HepG2 (cell line): ENCODE measurements around the gene CBFA2T2. TPM values are rescaled to one million over a fixed set of nuclear protein-coding genes. Genes with fewer than 3 reads are reported as not detected.

ENCODE experiments used
- AKAP8 ChIP-seq: sonication (generic); formaldehyde crosslinking; IDR thresholded peaks from 2 replicates; pipeline ENCODE4 v1.5.1; 2020; ENCODE audit warnings: mild to moderate bottlenecking, missing genetic modification reagents
- ARNT2 ChIP-seq: sonication (generic); formaldehyde crosslinking; IDR thresholded peaks from 2 replicates; pipeline ENCODE4 v1.8.0; 2022; ENCODE audit warnings: mild to moderate bottlenecking, low read depth, missing genetic modification reagents, moderate library complexity
- HMGXB3 ChIP-seq: sonication (generic); formaldehyde crosslinking; IDR thresholded peaks from 2 replicates; pipeline ENCODE4 v1.4.0; 2020; ENCODE audit warnings: missing genetic modification reagents, borderline replicate concordance
- HOXD1 ChIP-seq: sonication (generic); formaldehyde crosslinking; IDR thresholded peaks from 2 replicates; pipeline ENCODE4 v1.5.0; 2020; ENCODE audit warnings: missing genetic modification reagents
- MTA1 ChIP-seq: sonication (generic); formaldehyde crosslinking; IDR thresholded peaks from 2 replicates; pipeline ENCODE4 v1.4.0; 2020; ENCODE audit warnings: missing genetic modification reagents, mild to moderate bottlenecking, borderline replicate concordance
- RXRA ChIP-seq: sonication (generic); formaldehyde crosslinking; IDR thresholded peaks from 2 replicates; pipeline ENCODE4 v1.5.1; 2020; ENCODE audit warnings: missing genetic modification reagents
- ZBTB43 ChIP-seq: sonication (generic); formaldehyde crosslinking; conservative IDR thresholded peaks from 2 replicates; pipeline ENCODE4 v1.4.0; 2020; ENCODE audit warnings: missing genetic modification reagents
- ZFP1 ChIP-seq: IDR thresholded peaks from 2 replicates; pipeline ENCODE4 v1.6.1; 2016
- ZFYVE20 ChIP-seq: sonication (generic); formaldehyde crosslinking; IDR thresholded peaks from 2 replicates; pipeline ENCODE4 v1.8.0; 2023; ENCODE audit warnings: low read depth, mild to moderate bottlenecking, moderate library complexity, missing genetic modification reagents, borderline replicate concordance
- ZNF629 ChIP-seq: sonication (generic); formaldehyde crosslinking; conservative IDR thresholded peaks from 2 replicates; pipeline ENCODE4 v1.5.0; 2020; ENCODE audit warnings: missing genetic modification reagents
- polyA plus RNA-seq, 8 experiments: library from polyadenylated mRNA; depleted of rRNA in 3 of 8; stranded (reverse) in 7 of 8; unstranded in 1 of 8; fragments of >200 nt; fragmentation: Illumina TruSeq in 4 of 8; extraction: Trizol in 4 of 8; gene quantifications; 2 replicates each; pipeline versions ENCODE4 v1.2.1 to v1.2.3, GENCODE V29; 2011 to 2016; ENCODE audit warnings: low read depth in 4 of 8, missing spikeins in 1 of 8, mixed read lengths in 1 of 8; ENCODE audit not compliant: insufficient read depth in 1 of 8
- total RNA-seq, 5 experiments: library from RNA; depleted of rRNA; stranded (reverse); fragments of >200 nt; fragmentation: Illumina TruSeq; extraction: Trizol; gene quantifications; 2 replicates each; pipeline ENCODE4 v1.2.3, GENCODE V29; 2016; ENCODE audit warnings: low read depth in 1 of 5
- TF ChIP-seq, protein P1 (sequence below): sonication (generic); formaldehyde crosslinking; IDR thresholded peaks from 2 replicates; pipeline ENCODE4 v1.4.0; 2020; ENCODE audit warnings: mild to moderate bottlenecking, missing genetic modification reagents
- TF ChIP-seq, protein P2 (sequence below): sonication (generic); formaldehyde crosslinking; IDR thresholded peaks from 2 replicates; pipeline ENCODE4 v1.5.0; 2020; ENCODE audit warnings: missing genetic modification reagents
- TF ChIP-seq, protein P3 (sequence below): sonication (generic); formaldehyde crosslinking; IDR thresholded peaks from 2 replicates; pipeline ENCODE4 v1.4.0; 2020; ENCODE audit warnings: missing genetic modification reagents, borderline replicate concordance

The CBFA2T2 gene
- total and polyA plus RNA-seq, 2 of the 13 experiments (the other 11 are each of a cell fraction or from before 2014, with no cell fraction given): 6.3 to 21.2 TPM

DNA sequence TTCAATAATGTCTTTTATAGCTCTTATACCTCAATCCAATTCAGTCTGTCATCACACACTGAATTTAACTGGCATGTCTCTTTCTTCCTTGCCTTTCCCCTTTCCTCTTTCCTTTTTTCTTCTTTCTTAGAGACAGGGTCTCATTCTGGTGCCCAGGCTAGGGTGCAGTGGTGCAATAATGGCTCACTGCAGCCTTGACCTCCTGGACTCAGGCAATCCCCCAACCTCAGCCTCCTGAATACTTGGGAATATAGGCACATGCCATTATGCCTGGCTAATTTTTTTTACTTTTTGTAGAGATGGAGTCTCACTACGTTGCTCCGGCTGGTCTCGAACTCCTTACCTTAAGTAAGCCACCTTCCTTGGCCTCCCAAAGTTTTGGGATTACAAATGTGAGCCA is 65.9 kb downstream of the CBFA2T2 start (continued):
- TF ChIP-seq, protein P1, sequence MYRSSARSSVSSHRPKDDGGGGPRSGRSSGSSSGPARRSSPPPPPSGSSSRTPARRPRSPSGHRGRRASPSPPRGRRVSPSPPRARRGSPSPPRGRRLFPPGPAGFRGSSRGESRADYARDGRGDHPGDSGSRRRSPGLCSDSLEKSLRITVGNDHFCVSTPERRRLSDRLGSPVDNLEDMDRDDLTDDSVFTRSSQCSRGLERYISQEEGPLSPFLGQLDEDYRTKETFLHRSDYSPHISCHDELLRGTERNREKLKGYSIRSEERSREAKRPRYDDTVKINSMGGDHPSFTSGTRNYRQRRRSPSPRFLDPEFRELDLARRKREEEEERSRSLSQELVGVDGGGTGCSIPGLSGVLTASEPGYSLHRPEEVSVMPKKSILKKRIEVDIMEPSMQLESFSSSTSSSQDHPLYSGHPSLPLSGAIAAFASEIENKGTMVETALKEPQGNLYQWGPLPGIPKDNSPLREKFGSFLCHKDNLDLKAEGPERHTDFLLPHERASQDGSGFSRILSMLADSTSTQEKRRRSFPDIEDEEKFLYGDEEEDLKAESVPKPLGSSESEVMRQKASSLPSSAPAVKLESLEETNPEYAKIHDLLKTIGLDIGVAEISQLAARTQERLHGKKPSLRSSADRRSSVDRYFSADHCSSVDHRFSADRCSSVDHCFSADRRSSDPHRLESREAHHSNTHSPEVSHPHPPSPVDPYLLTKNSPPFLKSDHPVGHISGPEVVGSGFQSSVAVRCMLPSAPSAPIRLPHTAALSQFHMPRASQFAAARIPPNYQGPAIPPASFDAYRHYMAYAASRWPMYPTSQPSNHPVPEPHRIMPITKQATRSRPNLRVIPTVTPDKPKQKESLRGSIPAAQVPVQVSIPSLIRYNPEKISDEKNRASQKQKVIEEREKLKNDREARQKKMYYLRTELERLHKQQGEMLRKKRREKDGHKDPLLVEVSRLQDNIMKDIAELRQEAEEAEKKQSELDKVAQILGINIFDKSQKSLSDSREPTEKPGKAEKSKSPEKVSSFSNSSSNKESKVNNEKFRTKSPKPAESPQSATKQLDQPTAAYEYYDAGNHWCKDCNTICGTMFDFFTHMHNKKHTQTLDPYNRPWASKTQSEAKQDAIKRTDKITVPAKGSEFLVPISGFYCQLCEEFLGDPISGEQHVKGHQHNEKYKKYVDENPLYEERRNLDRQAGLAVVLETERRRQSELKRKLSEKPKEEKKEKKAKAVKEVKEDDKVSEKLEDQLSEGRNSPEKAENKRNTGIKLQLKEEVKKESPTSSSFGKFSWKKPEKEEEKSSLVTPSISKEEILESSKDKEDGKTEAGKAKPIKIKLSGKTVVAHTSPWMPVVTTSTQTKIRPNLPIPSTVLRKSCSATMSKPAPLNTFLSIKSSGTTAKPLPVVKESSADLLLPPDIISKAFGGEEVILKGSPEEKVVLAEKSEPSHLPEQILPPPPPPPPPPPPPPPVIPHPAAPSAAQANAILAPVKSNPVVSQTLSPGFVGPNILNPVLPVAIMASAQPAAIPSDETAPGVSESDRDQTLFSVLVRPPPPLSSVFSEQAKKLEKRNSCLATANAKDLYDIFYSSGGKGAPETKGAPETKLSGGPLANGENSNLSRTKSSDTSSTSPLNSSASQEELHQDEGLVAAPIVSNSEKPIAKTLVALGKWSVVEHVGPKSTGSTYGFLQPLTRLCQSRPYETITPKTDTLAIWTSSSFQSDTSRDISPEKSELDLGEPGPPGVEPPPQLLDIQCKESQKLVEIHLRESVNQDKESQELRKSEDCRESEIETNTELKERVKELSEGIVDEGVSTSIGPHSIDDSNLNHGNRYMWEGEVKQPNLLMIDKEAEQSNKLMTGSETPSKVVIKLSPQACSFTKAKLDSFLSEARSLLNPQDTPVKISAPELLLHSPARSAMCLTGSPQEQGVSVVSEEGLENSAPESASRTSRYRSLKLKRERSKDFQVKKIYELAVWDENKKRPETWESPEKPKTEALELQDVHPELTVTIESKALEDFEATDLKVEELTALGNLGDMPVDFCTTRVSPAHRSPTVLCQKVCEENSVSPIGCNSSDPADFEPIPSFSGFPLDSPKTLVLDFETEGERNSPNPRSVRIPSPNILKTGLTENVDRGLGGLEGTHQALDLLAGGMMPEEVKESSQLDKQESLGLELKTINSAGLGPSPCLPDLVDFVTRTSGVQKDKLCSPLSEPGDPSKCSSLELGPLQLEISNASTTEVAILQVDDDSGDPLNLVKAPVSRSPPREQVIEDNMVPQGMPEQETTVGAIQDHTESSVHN (CRISPR knock-in tag): no peak
- TF ChIP-seq RXRA (CRISPR knock-in tag): no peak
- no peak for TF ChIP-seq ZFYVE20 (CRISPR knock-in tag)
- no peak for TF ChIP-seq ZNF629
- TF ChIP-seq HMGXB3 (CRISPR knock-in tag): no peak
- TF ChIP-seq ARNT2 (CRISPR knock-in tag): no peak
- TF ChIP-seq ZBTB43 (CRISPR knock-in tag): no peak
- TF ChIP-seq MTA1 (CRISPR knock-in tag): no peak
- TF ChIP-seq, protein P2, sequence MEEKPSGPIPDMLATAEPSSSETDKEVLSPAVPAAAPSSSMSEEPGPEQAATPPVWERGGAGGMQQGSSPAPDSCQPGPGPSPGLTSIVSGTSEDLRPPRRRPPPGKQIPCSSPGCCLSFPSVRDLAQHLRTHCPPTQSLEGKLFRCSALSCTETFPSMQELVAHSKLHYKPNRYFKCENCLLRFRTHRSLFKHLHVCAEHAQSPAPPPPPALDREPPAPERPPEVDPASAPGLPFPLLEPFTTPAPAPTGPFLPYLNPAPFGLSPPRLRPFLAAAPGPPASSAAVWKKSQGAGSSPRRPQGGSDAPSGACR (CRISPR knock-in tag): no peak
- no peak for TF ChIP-seq HOXD1
- TF ChIP-seq ZFP1: no peak
- TF ChIP-seq AKAP8 (CRISPR knock-in tag): no peak
- TF ChIP-seq, protein P3, sequence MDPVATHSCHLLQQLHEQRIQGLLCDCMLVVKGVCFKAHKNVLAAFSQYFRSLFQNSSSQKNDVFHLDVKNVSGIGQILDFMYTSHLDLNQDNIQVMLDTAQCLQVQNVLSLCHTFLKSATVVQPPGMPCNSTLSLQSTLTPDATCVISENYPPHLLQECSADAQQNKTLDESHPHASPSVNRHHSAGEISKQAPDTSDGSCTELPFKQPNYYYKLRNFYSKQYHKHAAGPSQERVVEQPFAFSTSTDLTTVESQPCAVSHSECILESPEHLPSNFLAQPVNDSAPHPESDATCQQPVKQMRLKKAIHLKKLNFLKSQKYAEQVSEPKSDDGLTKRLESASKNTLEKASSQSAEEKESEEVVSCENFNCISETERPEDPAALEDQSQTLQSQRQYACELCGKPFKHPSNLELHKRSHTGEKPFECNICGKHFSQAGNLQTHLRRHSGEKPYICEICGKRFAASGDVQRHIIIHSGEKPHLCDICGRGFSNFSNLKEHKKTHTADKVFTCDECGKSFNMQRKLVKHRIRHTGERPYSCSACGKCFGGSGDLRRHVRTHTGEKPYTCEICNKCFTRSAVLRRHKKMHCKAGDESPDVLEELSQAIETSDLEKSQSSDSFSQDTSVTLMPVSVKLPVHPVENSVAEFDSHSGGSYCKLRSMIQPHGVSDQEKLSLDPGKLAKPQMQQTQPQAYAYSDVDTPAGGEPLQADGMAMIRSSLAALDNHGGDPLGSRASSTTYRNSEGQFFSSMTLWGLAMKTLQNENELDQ (CRISPR knock-in tag): no peak
